GM12872 (cell line): Measurements from ENCODE around the gene RBBP4.

Experiments
- CTCF ChIP-seq: IDR thresholded peaks from 3 replicates; pipeline ENCODE4 v1.5.1; 2011; ENCODE audit warnings: low read depth, mild to moderate bottlenecking, low read length, moderate library complexity; ENCODE audit not compliant: insufficient read depth

The RBBP4 gene

GRCh38 chr1:32716312-32717148 lies 65.5 kb downstream of the RBBP4 start:
- no peak for TF ChIP-seq CTCF

GRCh38 chr1:32717503-32717902 lies 66.5 kb downstream of the RBBP4 start:
- no peak for TF ChIP-seq CTCF

- no peak for TF ChIP-seq CTCF
Observed at GRCh38 chr1:32718036-32718435, 67.0 kb downstream of the RBBP4 start.

GRCh38 chr1:32718527-32718926 lies 67.5 kb downstream of the RBBP4 start:
- TF ChIP-seq CTCF, result no peak

GRCh38 chr1:32719681-32720275 lies 68.8 kb downstream of the RBBP4 start:
- TF ChIP-seq CTCF, result no peak

- TF ChIP-seq CTCF, result no peak
Observed at GRCh38 chr1:32724678-32725614, 73.9 kb downstream of the RBBP4 start.

GRCh38 chr1:32725615-32725982 lies 74.6 kb downstream of the RBBP4 start:
- no peak for TF ChIP-seq CTCF
